SK-N-SH (cell line): ENCODE measurements around the gene MRPS9. TPM values are rescaled to one million over a fixed set of nuclear protein-coding genes. Genes with fewer than 3 reads are reported as not detected.

Experiments used
- CTCF ChIA-PET: fragments of 300-600, 350-600 bp; formaldehyde crosslinking; extraction: SDS; loops from one replicate; lab custom pipeline; 2021; lab: Yijun Ruan, JAX
- POLR2A ChIA-PET: fragments of 350-600 bp; sonication (Branson Sonifier 250); formaldehyde crosslinking; extraction: SDS; loops from one replicate; lab custom pipeline; 2020; ENCODE audit warnings: antibody characterized with exemption, inconsistent platforms; lab: Yijun Ruan, JAX
- DNase-seq: peaks from one replicate; pipeline ENCODE4 v3.0.0; 2012
- H2AFZ ChIP-seq: fragments of 200-600 bp; sonication (generic); 2 replicates; pipeline ENCODE4 v1.8.1; 2016; ENCODE audit warnings: antibody characterized with exemption, mild to moderate bottlenecking, low read depth
- H3F3A ChIP-seq: fragments of 200-600 bp; sonication (generic); replicated peaks from 2 replicates; pipeline ENCODE3; 2016; ENCODE audit warnings: antibody characterized with exemption, mild to moderate bottlenecking; ENCODE audit not compliant: insufficient read depth
- H3K27ac ChIP-seq, 2 experiments: fragments of 200-500 bp in 1 of 2; fragments of 200-600 bp in 1 of 2; sonication (Bioruptor generic) in 1 of 2; sonication (generic), shearing (Covaris generic) in 1 of 2; 2 replicates each; pipeline versions ENCODE4 v1.5.1 to v1.6.1; 2014 to 2016; ENCODE audit warnings: low read depth in 2 of 2, inconsistent platforms in 1 of 2, low read length in 1 of 2, mild to moderate bottlenecking in 1 of 2, mixed read lengths in 1 of 2
- H3K27me3 ChIP-seq: fragments of 200-600 bp; sonication (generic), shearing (Covaris generic); 2 replicates; pipeline ENCODE4 v1.6.1; 2016; ENCODE audit warnings: mixed run types; ENCODE audit not compliant: insufficient read depth
- H3K36me3 ChIP-seq, 2 experiments: fragments of 200-500 bp in 1 of 2; fragments of 200-600 bp in 1 of 2; sonication (Bioruptor generic) in 1 of 2; sonication (generic) in 1 of 2; replicated peaks in 1 of 2; 2 replicates each; pipeline versions ENCODE3 to v1.5.1; 2014 to 2016; ENCODE audit warnings: low read length in 1 of 2, mild to moderate bottlenecking in 1 of 2; ENCODE audit not compliant: insufficient read depth in 2 of 2, control insufficient read depth in 1 of 2
- H3K4me1 ChIP-seq, 2 experiments: fragments of 200-500 bp in 1 of 2; fragments of 200-600 bp in 1 of 2; sonication (Bioruptor generic) in 1 of 2; sonication (generic), shearing (Covaris generic) in 1 of 2; 2 replicates each; pipeline versions ENCODE4 v1.5.1 to v1.6.1; 2014 to 2016; ENCODE audit warnings: low read depth in 1 of 2, low read length in 1 of 2, mixed run types in 1 of 2; ENCODE audit not compliant: insufficient read depth in 2 of 2, control insufficient read depth in 1 of 2
- H3K4me2 ChIP-seq: fragments of 200-600 bp; sonication (generic), shearing (Covaris generic); 2 replicates; pipeline ENCODE4 v1.6.1; 2017; ENCODE audit warnings: mixed run types
- H3K4me3 ChIP-seq, 2 experiments: fragments of 200-500 bp in 1 of 2; fragments of 200-600 bp in 1 of 2; sonication (Bioruptor generic) in 1 of 2; sonication (generic), shearing (Covaris generic) in 1 of 2; 2 replicates each; pipeline versions ENCODE4 v1.5.1 to v1.8.1; 2014 to 2016; ENCODE audit warnings: low read depth in 2 of 2, inconsistent platforms in 1 of 2, low read length in 1 of 2, mild to moderate bottlenecking in 1 of 2, mixed read lengths in 1 of 2, moderate library complexity in 1 of 2
- H3K79me2 ChIP-seq: fragments of 200-600 bp; sonication (generic); 2 replicates; pipeline ENCODE4 v1.8.1; 2017; ENCODE audit warnings: mild to moderate bottlenecking; ENCODE audit not compliant: insufficient read depth
- H3K9ac ChIP-seq: fragments of 200-600 bp; sonication (generic); 2 replicates; pipeline ENCODE4 v1.6.1; 2017; ENCODE audit warnings: mixed run types
- H3K9me2 ChIP-seq: fragments of 200-600 bp; sonication (generic); 2 replicates; pipeline ENCODE4 v1.6.1; 2017; ENCODE audit warnings: mixed run types
- H3K9me3 ChIP-seq: fragments of 200-600 bp; sonication (generic); 2 replicates; pipeline ENCODE4 v1.6.1; 2017; ENCODE audit warnings: mixed run types, mild to moderate bottlenecking, moderate library complexity
- H4K20me1 ChIP-seq: fragments of 200-600 bp; sonication (generic); 2 replicates; pipeline ENCODE4 v1.6.1; 2017; ENCODE audit warnings: mild to moderate bottlenecking, mixed run types; ENCODE audit not compliant: insufficient read depth
- CHD2 ChIP-seq: fragments of 150-350 bp; IDR thresholded peaks from 2 replicates; pipeline ENCODE4 v1.6.1; 2018; ENCODE audit warnings: low read length; ENCODE audit not compliant: partially characterized antibody
- EZH2phosphoT487 ChIP-seq: fragments of 200-600 bp; sonication (generic); IDR thresholded peaks from 2 replicates; pipeline ENCODE4 v1.6.1; 2017; ENCODE audit warnings: low read depth, mixed run types, mild to moderate bottlenecking, antibody characterized with exemption, moderate library complexity, borderline replicate concordance
- FOXM1 ChIP-seq: IDR thresholded peaks from 2 replicates; pipeline ENCODE4 v1.4.0; 2012; ENCODE audit warnings: low read depth, mild to moderate bottlenecking
- GABPA ChIP-seq: IDR thresholded peaks from 2 replicates; pipeline ENCODE4 v1.4.0; 2012; ENCODE audit warnings: low read depth, mild to moderate bottlenecking
- GATA2 ChIP-seq: sonication (generic); formaldehyde crosslinking; IDR thresholded peaks from 2 replicates; pipeline ENCODE4 v1.5.0; 2020; ENCODE audit warnings: mild to moderate bottlenecking, missing genetic modification reagents
- JUND ChIP-seq: IDR thresholded peaks from 2 replicates; pipeline ENCODE4 v1.4.0; 2012
- MAX ChIP-seq: IDR thresholded peaks from 2 replicates; pipeline ENCODE4 v1.4.0; 2012; ENCODE audit warnings: low read depth
- MXI1 ChIP-seq: IDR thresholded peaks from 2 replicates; pipeline ENCODE4 v1.6.1; 2012; ENCODE audit warnings: mild to moderate bottlenecking, low read depth, low read length, improper control_type of control experiment
- NRF1 ChIP-seq: IDR thresholded peaks from 2 replicates; pipeline ENCODE4 v1.6.1; 2012; ENCODE audit warnings: low read depth, mild to moderate bottlenecking, low read length
- RFX5 ChIP-seq: IDR thresholded peaks from 2 replicates; pipeline ENCODE4 v1.6.1; 2012; ENCODE audit warnings: mild to moderate bottlenecking, improper control_type of control experiment, low read length
- TAF1 ChIP-seq: IDR thresholded peaks from 2 replicates; pipeline ENCODE4 v1.6.1; 2012; ENCODE audit warnings: low read depth, mild to moderate bottlenecking, low read length, moderate library complexity, borderline replicate concordance
- TCF12 ChIP-seq: IDR thresholded peaks from 2 replicates; pipeline ENCODE4 v1.4.0; 2012
- TEAD4 ChIP-seq: IDR thresholded peaks from 2 replicates; pipeline ENCODE4 v1.4.0; 2012; ENCODE audit warnings: mild to moderate bottlenecking, borderline replicate concordance; ENCODE audit not compliant: insufficient read depth
- USF1 ChIP-seq: IDR thresholded peaks from 2 replicates; pipeline ENCODE4 v1.4.0; 2012; ENCODE audit warnings: low read depth, borderline replicate concordance
- USF2 ChIP-seq: fragments of 150-350 bp; IDR thresholded peaks from 2 replicates; pipeline ENCODE4 v1.6.1; 2017; ENCODE audit warnings: antibody characterized with exemption, low read length, low read depth, borderline replicate concordance
- ZBTB33 ChIP-seq: IDR thresholded peaks from 2 replicates; pipeline ENCODE4 v1.4.0; 2012; ENCODE audit warnings: low read depth, borderline replicate concordance
- WGBS: methylation state at CpG from one replicate; pipeline ENCODE4 v1.1.6; 2017; ENCODE audit warnings: low lambda C conversion rate; 5-methylcytosine and 5-hydroxymethylcytosine counted together
- polyA plus RNA-seq, 3 experiments: library from polyadenylated mRNA; depleted of rRNA; stranded (reverse); fragments of >200 nt; gene quantifications; 2 replicates each; pipeline ENCODE4 v1.2.3, GENCODE V29; 2012

Gene MRPS9
- polyA plus RNA-seq, 1 of the 3 experiments (the other 2 are of a cell fraction) = 31.8 TPM

DNA sequence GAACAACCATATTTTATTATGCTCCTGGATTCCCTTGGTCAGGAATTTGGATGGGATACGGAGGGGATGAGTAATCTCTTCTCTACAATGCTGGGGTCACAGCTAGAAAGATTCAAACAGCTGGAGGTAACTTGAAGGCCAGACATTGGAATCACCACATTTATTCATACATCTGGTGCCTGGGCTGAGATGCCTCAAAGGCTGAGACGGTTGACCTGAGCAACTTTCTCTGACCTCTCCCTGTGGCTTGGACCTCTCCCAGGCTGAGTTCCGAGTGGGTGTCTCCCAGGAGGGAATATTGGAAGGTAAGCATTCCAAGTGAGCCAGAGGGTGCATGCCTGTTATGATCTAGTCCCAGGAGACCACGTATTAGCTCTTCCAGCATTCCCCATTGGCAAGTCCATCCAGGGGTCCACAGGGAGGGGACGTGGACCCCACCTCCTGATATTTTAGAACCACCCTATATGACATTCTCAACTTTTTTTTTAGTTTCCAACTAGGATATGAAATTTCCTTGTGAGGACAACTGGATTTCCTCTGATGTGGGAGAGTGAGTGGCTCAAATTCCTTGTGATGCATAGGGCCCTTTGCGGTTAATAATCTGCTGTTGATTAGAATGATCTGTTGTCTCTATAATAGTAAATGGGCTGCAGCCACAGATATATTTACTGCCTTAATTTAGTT, 101.8 kb downstream of the MRPS9 start:
- Histone ChIP-seq H3K27ac (no peak overlapping the region), H3K9me2 (no peaks in the 10 kb centered on the region), H2AFZ (no peak overlapping the region), H3K36me3 (no peaks in the 10 kb centered on the region), H3K4me3 (no peak overlapping the region), H3K4me1 (peaks cover 0 to 6% of the 10 kb centered on the region in 2 experiments; a peak in 1 of 4 replicates), H3K27me3 (peaks cover 17% of the 10 kb centered on the region; the same call in 1 of the 2 replicates), H3F3A (peaks cover 3% of the 10 kb centered on the region), H3K9ac (no peak overlapping the region), H4K20me1 (no peaks in the 10 kb centered on the region), H3K4me2 (no peak overlapping the region), H3K9me3 (no peaks in the 10 kb centered on the region), H3K79me2 (no peaks in the 10 kb centered on the region)
- WGBS = 39% methylated on average over 5 of the region's 6 CpGs
- no peak for DNase-seq
- TF ChIP-seq EZH2phosphoT487 = no peak
- CTCF ChIA-PET = interaction anchor here (1.0 to 2.4 kb wide), 3 partner anchors 25 to 98 kb away, joined by 3 to 10 read pairs (median 6); no protein-coding TSS in a partner anchor
- POLR2A ChIA-PET = no interaction called here

GRCh38 chr2:105140240-105140568, 102.3 kb downstream of the MRPS9 start:
- ChIA-PET POLR2A (no interaction called here), CTCF (interaction anchor here (1.0 to 2.4 kb wide), 3 partner anchors 26 to 98 kb away, joined by 3 to 10 read pairs (median 6); no protein-coding TSS in a partner anchor)
- Histone ChIP-seq H3K4me3 (no peak overlapping the region), H3K36me3 (no peaks in the 10 kb centered on the region), H3K79me2 (no peaks in the 10 kb centered on the region), H3F3A (peaks cover 3% of the 10 kb centered on the region), H3K9me2 (no peaks in the 10 kb centered on the region), H3K4me1 (peaks cover 0 to 10% of the 10 kb centered on the region in 2 experiments; a peak in 1 of 4 replicates), H3K27me3 (peaks cover 18% of the 10 kb centered on the region; the same call in 1 of the 2 replicates), H2AFZ (no peak overlapping the region), H3K27ac (no peak overlapping the region), H3K9ac (no peak overlapping the region), H4K20me1 (no peaks in the 10 kb centered on the region), H3K9me3 (no peaks in the 10 kb centered on the region), H3K4me2 (no peak overlapping the region)
- WGBS = 53% methylated on average over 1 of the region's 1 CpG
- DNase-seq = no peak
- TF ChIP-seq FOXM1 (no peak), RFX5 (no peak), USF2 (no peak), MAX (no peak), GATA2 (CRISPR knock-in tag) (no peak), CHD2 (no peak)

DNA sequence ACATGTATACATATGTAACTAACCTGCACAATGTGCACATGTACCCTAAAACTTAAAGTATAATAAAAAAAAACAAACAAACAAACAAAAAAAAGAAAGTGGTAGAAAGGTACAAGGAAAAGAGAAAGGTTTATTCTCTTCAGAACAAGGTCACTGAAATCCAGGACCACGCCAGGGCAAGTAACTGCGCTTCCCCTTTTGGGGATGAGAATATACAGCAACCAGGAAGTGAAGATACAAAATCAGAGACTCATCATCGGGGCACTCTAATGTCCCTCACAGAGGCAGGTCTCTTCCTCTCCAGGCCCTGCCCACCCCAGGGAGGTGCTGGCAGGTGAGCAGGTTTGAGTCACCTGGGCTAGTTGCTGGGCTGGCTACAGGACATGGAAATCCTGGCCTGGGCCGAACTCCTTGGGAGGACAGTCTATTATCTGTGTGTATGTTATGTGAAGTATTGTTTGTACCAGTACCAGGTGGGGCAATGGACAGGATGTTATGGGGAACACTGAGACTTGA, 103.3 kb downstream of the MRPS9 start:
- H3K27me3 ChIP-seq = peaks cover 18% of the 10 kb centered on the region; the same call in 1 of the 2 replicates
- POLR2A ChIA-PET = no interaction called here
- no peaks in the 10 kb centered on the region for H3K36me3 ChIP-seq
- no peaks in the 10 kb centered on the region for H3K9me2 ChIP-seq
- no peak overlapping the region for H3K4me3 ChIP-seq
- CTCF ChIA-PET = no interaction called here
- H2AFZ ChIP-seq = no peak overlapping the region
- no peak overlapping the region for H3K4me2 ChIP-seq
- H3F3A ChIP-seq = peaks cover 3% of the 10 kb centered on the region
- WGBS = 81% methylated on average over 4 of the region's 4 CpGs
- H3K4me1 ChIP-seq = peaks cover 0 to 10% of the 10 kb centered on the region in 2 experiments; a peak in 1 of 4 replicates
- DNase-seq = no peak
- no peaks in the 10 kb centered on the region for H3K79me2 ChIP-seq
- no peak overlapping the region for H3K9ac ChIP-seq
- no peaks in the 10 kb centered on the region for H3K9me3 ChIP-seq
- H4K20me1 ChIP-seq = no peaks in the 10 kb centered on the region
- H3K27ac ChIP-seq = no peak overlapping the region
- no peak for TF ChIP-seq USF1
- no peak for TF ChIP-seq NRF1
- TF ChIP-seq ZBTB33 = no peak
- TF ChIP-seq TCF12 = no peak
- TF ChIP-seq TAF1 = no peak
- no peak for TF ChIP-seq JUND
- no peak for TF ChIP-seq TEAD4
- no peak for TF ChIP-seq MXI1
- TF ChIP-seq GABPA = no peak
- no peak for TF ChIP-seq USF2
